Osteocyte (in vitro differentiated cells): Measurements from ENCODE around the gene TTLL8. TPM values are rescaled to one million over a fixed set of nuclear protein-coding genes. Genes with fewer than 3 reads are reported as not detected.

Experiments used
- DNase-seq: peaks from one replicate; pipeline ENCODE4 v3.0.0; 2021; ENCODE audit warnings: mixed read lengths; ENCODE audit not compliant: unreplicated experiment; ENCODE audit errors: extremely low spot score
- H3K27ac Mint-ChIP-seq: one replicate; pipeline ENCODE4 v1.8.0; 2021; ENCODE audit warnings: mild to moderate bottlenecking, mixed read lengths; ENCODE audit not compliant: unreplicated experiment
- H3K27me3 Mint-ChIP-seq: one replicate; pipeline ENCODE4 v1.8.0; 2021; ENCODE audit warnings: mixed read lengths; ENCODE audit not compliant: unreplicated experiment
- H3K36me3 Mint-ChIP-seq: one replicate; pipeline ENCODE4 v1.8.0; 2021; ENCODE audit warnings: mixed read lengths; ENCODE audit not compliant: unreplicated experiment
- H3K4me1 Mint-ChIP-seq: one replicate; pipeline ENCODE4 v1.8.0; 2021; ENCODE audit warnings: mixed read lengths; ENCODE audit not compliant: unreplicated experiment
- H3K4me3 Mint-ChIP-seq: one replicate; pipeline ENCODE4 v1.8.0; 2021; ENCODE audit warnings: mild to moderate bottlenecking, moderate library complexity, mixed read lengths; ENCODE audit not compliant: unreplicated experiment
- H3K9me3 Mint-ChIP-seq: one replicate; pipeline ENCODE4 v1.8.0; 2021; ENCODE audit warnings: mixed read lengths; ENCODE audit not compliant: unreplicated experiment
- CTCF ChIP-seq: fragments of 200-600 bp; sonication (generic); IDR thresholded peaks from 2 replicates; pipeline ENCODE4 v1.5.0; 2021; ENCODE audit warnings: antibody characterized with exemption, mild to moderate bottlenecking, moderate library complexity
- total RNA-seq: library from RNA; stranded (reverse); gene quantifications from 2 replicates; pipeline ENCODE4 v1.2.1, GENCODE V29; 2021

Gene TTLL8
- total RNA-seq, 1 donor from 2014 or later: not detected

- DNase-seq: peak; percentile 86
- Mint-ChIP-seq H3K27ac (no peak overlapping the region), H3K4me3 (no peak overlapping the region), H3K9me3 (no peaks in the 10 kb centered on the region), H3K4me1 (peaks cover 20% of the 10 kb centered on the region), H3K36me3 (no peaks in the 10 kb centered on the region), H3K27me3 (peaks cover 3% of the 10 kb centered on the region)
- TF ChIP-seq CTCF: no peak
Measured at GRCh38 chr22:50009765-50010675, 48.1 kb downstream of the TTLL8 start.

- no peak for TF ChIP-seq CTCF
- Mint-ChIP-seq H3K4me3 (no peak overlapping the region), H3K4me1 (peaks cover 20% of the 10 kb centered on the region), H3K27ac (no peak overlapping the region), H3K9me3 (no peaks in the 10 kb centered on the region), H3K27me3 (peaks cover 7% of the 10 kb centered on the region), H3K36me3 (no peaks in the 10 kb centered on the region)
- DNase-seq: peak; percentile 84
Measured at GRCh38 chr22:50009251-50009650, 48.8 kb downstream of the TTLL8 start.

- DNase-seq: no peak
- peaks cover 20% of the 10 kb centered on the region for H3K4me1 Mint-ChIP-seq
- H3K27ac Mint-ChIP-seq: no peak overlapping the region
- no peak overlapping the region for H3K4me3 Mint-ChIP-seq
- TF ChIP-seq CTCF: no peak
- no peaks in the 10 kb centered on the region for H3K36me3 Mint-ChIP-seq
- no peaks in the 10 kb centered on the region for H3K9me3 Mint-ChIP-seq
- H3K27me3 Mint-ChIP-seq: peaks cover 11% of the 10 kb centered on the region
Measured at GRCh38 chr22:50008151-50009040, 49.7 kb downstream of the TTLL8 start.

GRCh38 chr22:50007057-50007511 lies 51.0 kb downstream of the TTLL8 start:
- no peak for DNase-seq
- no peak for TF ChIP-seq CTCF
- peaks cover 9% of the 10 kb centered on the region for H3K4me1 Mint-ChIP-seq
- no peaks in the 10 kb centered on the region for H3K9me3 Mint-ChIP-seq
- H3K4me3 Mint-ChIP-seq: no peak overlapping the region
- peaks cover 17% of the 10 kb centered on the region for H3K27me3 Mint-ChIP-seq
- no peaks in the 10 kb centered on the region for H3K36me3 Mint-ChIP-seq
- no peak overlapping the region for H3K27ac Mint-ChIP-seq

- H3K4me1 Mint-ChIP-seq: no peaks in the 10 kb centered on the region
- no peak overlapping the region for H3K27ac Mint-ChIP-seq
- peaks cover 20% of the 10 kb centered on the region for H3K27me3 Mint-ChIP-seq
- no peak for DNase-seq
- no peak overlapping the region for H3K4me3 Mint-ChIP-seq
- no peaks in the 10 kb centered on the region for H3K9me3 Mint-ChIP-seq
- TF ChIP-seq CTCF: no peak
- H3K36me3 Mint-ChIP-seq: no peaks in the 10 kb centered on the region
Measured at GRCh38 chr22:50004918-50005317, 53.2 kb downstream of the TTLL8 start.
